H1 (cell line): ENCODE measurements around the gene SBF2.

ENCODE experiments used
- CEBPB ChIP-seq: IDR thresholded peaks from 2 replicates; pipeline ENCODE4 v1.6.1; 2012; ENCODE audit warnings: low read depth, low read length
- HDAC2 ChIP-seq, 2 experiments: fragments of 300-600 bp in 1 of 2; sonication (generic) in 1 of 2; IDR thresholded peaks; 2 replicates each; pipeline ENCODE4 v1.6.1; 2011 to 2012; ENCODE audit warnings: low read depth in 2 of 2, low read length in 2 of 2, mild to moderate bottlenecking in 2 of 2, moderate library complexity in 2 of 2, borderline replicate concordance in 1 of 2, inconsistent platforms in 1 of 2
- POLR2A ChIP-seq, 2 experiments: IDR thresholded peaks; 1 replicate in 1 of 2; 2 replicates in 1 of 2; pipeline ENCODE4 v1.6.1; 2011; ENCODE audit warnings: low read depth in 2 of 2, low read length in 2 of 2, mild to moderate bottlenecking in 2 of 2; ENCODE audit errors: control extremely low read depth in 1 of 2
- POU5F1 ChIP-seq: IDR thresholded peaks from 2 replicates; pipeline ENCODE4 v1.6.1; 2011; ENCODE audit warnings: low read depth, mild to moderate bottlenecking, low read length, moderate library complexity
- RAD21 ChIP-seq, 2 experiments: IDR thresholded peaks in 1 of 2; conservative IDR thresholded peaks in 1 of 2; 2 replicates each; pipeline ENCODE4 v1.6.1; 2011; ENCODE audit warnings: low read depth in 2 of 2, low read length in 2 of 2, improper control_type of control experiment in 1 of 2, inconsistent platforms in 1 of 2, mild to moderate bottlenecking in 1 of 2, moderate library complexity in 1 of 2
- RFX5 ChIP-seq: IDR thresholded peaks from 2 replicates; pipeline ENCODE4 v1.6.1; 2011; ENCODE audit warnings: low read depth, low read length, improper control_type of control experiment, borderline replicate concordance
- RNF2 ChIP-seq: fragments of 200-900, 300-1000 bp; sonication (generic); IDR thresholded peaks from 2 replicates; pipeline ENCODE4 v1.7.1; 2016; ENCODE audit warnings: borderline replicate concordance, low read depth, mild to moderate bottlenecking, antibody characterized with exemption, low read length; ENCODE audit not compliant: poor library complexity, severe bottlenecking; ENCODE audit errors: missing control alignments
- SP1 ChIP-seq: IDR thresholded peaks from 2 replicates; pipeline ENCODE4 v1.6.1; 2011; ENCODE audit warnings: low read depth, low read length
- YY1 ChIP-seq: IDR thresholded peaks from 2 replicates; pipeline ENCODE4 v1.6.1; 2011; ENCODE audit warnings: low read depth, mild to moderate bottlenecking, low read length
- TF ChIP-seq, protein P1 (sequence below), 3 experiments: IDR thresholded peaks; 1 replicate in 2 of 3; 2 replicates in 1 of 3; pipeline versions ENCODE4 v1.5.1 to v1.6.1; 2011; ENCODE audit warnings: low read length in 3 of 3, mild to moderate bottlenecking in 3 of 3, inconsistent platforms in 2 of 3, low read depth in 1 of 3, moderate library complexity in 1 of 3; ENCODE audit not compliant: insufficient read depth in 1 of 3; ENCODE audit errors: control extremely low read depth in 1 of 3
- TF ChIP-seq, protein P2 (sequence below): IDR thresholded peaks from 2 replicates; pipeline ENCODE4 v1.6.1; 2011; ENCODE audit warnings: low read depth, mild to moderate bottlenecking, low read length; ENCODE audit not compliant: insufficient read depth
- TF ChIP-seq, protein P3 (sequence below): IDR thresholded peaks from 2 replicates; pipeline ENCODE4 v1.6.1; 2012; ENCODE audit warnings: inconsistent platforms

DNA sequence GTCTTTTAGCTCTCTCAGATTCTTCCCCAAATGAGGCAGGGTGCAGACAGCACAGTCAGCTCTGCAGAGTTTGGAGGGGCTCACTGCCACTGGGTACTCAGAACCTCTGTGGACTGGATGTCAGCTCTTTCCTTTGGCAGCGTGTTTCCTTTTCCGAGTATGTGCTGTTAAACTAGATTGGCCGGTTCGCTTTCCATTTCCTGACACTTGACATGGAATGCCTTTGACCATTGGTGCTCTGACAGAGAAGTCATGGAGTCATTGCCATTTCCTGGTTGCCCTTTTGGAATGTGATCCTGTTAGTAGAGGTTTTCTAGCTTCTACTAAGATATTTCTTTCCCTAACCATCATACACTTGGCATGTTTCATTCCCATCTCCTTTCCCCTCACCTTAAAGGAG is 543.5 kb downstream of the SBF2 start:
- TF ChIP-seq POU5F1 (no peak), RFX5 (no peak), YY1 (no peak), RAD21 (IDR thresholded peaks at IDR 0.05 in 1 of 2, conservative IDR thresholded peaks at IDR 0.05 in 1 of 2; ENCODE audit: low read depth in 2 of 2, low read length in 2 of 2) (no peak), POLR2A (IDR thresholded peaks at IDR 0.05; ENCODE audit: control extremely low read depth in 1 of 2, low read depth in 2 of 2, low read length in 2 of 2) (no peak), SP1 (no peak), RNF2 (no peak), HDAC2 (IDR thresholded peaks at IDR 0.05; ENCODE audit: borderline replicate concordance in 1 of 2, low read depth in 2 of 2, low read length in 2 of 2) (no peak), CEBPB (no peak)
- TF ChIP-seq, protein P1, sequence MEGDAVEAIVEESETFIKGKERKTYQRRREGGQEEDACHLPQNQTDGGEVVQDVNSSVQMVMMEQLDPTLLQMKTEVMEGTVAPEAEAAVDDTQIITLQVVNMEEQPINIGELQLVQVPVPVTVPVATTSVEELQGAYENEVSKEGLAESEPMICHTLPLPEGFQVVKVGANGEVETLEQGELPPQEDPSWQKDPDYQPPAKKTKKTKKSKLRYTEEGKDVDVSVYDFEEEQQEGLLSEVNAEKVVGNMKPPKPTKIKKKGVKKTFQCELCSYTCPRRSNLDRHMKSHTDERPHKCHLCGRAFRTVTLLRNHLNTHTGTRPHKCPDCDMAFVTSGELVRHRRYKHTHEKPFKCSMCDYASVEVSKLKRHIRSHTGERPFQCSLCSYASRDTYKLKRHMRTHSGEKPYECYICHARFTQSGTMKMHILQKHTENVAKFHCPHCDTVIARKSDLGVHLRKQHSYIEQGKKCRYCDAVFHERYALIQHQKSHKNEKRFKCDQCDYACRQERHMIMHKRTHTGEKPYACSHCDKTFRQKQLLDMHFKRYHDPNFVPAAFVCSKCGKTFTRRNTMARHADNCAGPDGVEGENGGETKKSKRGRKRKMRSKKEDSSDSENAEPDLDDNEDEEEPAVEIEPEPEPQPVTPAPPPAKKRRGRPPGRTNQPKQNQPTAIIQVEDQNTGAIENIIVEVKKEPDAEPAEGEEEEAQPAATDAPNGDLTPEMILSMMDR (IDR thresholded peaks at IDR 0.05; ENCODE audit: control extremely low read depth in 1 of 3, insufficient read depth in 1 of 3, low read depth in 1 of 3, low read length in 3 of 3): no peak
- TF ChIP-seq, protein P2, sequence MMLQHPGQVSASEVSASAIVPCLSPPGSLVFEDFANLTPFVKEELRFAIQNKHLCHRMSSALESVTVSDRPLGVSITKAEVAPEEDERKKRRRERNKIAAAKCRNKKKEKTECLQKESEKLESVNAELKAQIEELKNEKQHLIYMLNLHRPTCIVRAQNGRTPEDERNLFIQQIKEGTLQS: no peak
- TF ChIP-seq, protein P3, sequence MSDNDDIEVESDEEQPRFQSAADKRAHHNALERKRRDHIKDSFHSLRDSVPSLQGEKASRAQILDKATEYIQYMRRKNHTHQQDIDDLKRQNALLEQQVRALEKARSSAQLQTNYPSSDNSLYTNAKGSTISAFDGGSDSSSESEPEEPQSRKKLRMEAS: no peak
